ENCODE measurements around the gene ADRA2C.

DNA sequence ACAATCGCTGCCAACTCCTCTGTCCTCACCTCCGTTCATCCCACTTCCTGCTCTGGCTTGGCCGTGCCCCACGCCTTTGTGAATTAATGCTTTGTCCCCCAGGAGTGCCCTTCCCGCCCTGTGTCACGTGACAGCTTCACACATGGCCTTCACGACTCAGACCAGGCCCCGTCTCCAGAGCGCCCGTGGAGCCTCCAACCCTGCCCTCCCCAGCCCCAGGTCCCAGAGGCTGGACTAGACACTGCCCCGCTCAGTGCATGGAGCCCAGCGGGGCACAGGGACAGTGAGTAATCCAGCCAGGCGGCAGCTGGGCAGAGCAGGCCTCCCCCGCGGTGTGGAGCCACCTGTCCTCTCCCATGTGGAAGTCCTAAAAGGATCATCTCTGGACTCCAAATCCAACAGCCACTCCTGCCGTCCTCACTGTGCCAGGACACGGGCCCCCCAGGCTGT is 7.4 kb downstream of the ADRA2C start:
- TF ChIP-seq, protein P1, sequence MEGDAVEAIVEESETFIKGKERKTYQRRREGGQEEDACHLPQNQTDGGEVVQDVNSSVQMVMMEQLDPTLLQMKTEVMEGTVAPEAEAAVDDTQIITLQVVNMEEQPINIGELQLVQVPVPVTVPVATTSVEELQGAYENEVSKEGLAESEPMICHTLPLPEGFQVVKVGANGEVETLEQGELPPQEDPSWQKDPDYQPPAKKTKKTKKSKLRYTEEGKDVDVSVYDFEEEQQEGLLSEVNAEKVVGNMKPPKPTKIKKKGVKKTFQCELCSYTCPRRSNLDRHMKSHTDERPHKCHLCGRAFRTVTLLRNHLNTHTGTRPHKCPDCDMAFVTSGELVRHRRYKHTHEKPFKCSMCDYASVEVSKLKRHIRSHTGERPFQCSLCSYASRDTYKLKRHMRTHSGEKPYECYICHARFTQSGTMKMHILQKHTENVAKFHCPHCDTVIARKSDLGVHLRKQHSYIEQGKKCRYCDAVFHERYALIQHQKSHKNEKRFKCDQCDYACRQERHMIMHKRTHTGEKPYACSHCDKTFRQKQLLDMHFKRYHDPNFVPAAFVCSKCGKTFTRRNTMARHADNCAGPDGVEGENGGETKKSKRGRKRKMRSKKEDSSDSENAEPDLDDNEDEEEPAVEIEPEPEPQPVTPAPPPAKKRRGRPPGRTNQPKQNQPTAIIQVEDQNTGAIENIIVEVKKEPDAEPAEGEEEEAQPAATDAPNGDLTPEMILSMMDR (IDR thresholded peaks at IDR 0.05; ENCODE audit: borderline replicate concordance, extremely low read depth, low read length, poor library complexity, severe bottlenecking), result no peak
- TF ChIP-seq EZH2 (IDR thresholded peaks at IDR 0.05; ENCODE audit: borderline replicate concordance, low read depth, low read length, severe bottlenecking), result no peak
